Measurements from ENCODE around the gene SF3A1. TPM values are rescaled to one million over a fixed set of nuclear protein-coding genes. Genes with fewer than 3 reads are reported as not detected.

The SF3A1 gene, protein sequence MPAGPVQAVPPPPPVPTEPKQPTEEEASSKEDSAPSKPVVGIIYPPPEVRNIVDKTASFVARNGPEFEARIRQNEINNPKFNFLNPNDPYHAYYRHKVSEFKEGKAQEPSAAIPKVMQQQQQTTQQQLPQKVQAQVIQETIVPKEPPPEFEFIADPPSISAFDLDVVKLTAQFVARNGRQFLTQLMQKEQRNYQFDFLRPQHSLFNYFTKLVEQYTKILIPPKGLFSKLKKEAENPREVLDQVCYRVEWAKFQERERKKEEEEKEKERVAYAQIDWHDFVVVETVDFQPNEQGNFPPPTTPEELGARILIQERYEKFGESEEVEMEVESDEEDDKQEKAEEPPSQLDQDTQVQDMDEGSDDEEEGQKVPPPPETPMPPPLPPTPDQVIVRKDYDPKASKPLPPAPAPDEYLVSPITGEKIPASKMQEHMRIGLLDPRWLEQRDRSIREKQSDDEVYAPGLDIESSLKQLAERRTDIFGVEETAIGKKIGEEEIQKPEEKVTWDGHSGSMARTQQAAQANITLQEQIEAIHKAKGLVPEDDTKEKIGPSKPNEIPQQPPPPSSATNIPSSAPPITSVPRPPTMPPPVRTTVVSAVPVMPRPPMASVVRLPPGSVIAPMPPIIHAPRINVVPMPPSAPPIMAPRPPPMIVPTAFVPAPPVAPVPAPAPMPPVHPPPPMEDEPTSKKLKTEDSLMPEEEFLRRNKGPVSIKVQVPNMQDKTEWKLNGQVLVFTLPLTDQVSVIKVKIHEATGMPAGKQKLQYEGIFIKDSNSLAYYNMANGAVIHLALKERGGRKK
- 275 and 285 TPM in 2 replicates for total RNA-seq (2021; fragmentation: NEBNext Ultra II Directional; extraction: Animal tissue kit (Norgen Biotek cat#: 25700))
- polyA plus RNA-seq (2011; rRNA removed) = 27.8 and 83.8 TPM in 2 replicates
- polyA plus RNA-seq (2011; cell fraction: cytosol; rRNA removed) = 30.9 TPM
- polyA plus RNA-seq (2011; cell fraction: nucleus; rRNA removed) = 130 TPM
- polyA plus RNA-seq (2012, experiment 1 of 2) = 119 to 215 TPM (median 197 TPM) in 4 replicates
- 69.1 TPM for polyA plus RNA-seq (2012, experiment 2 of 2)
- polyA plus RNA-seq (2013, experiment 1 of 2) = 170 TPM
- polyA plus RNA-seq (2013, experiment 2 of 2) = 166 TPM
- 101 and 106 TPM in 2 replicates for polyA minus RNA-seq (2011; rRNA and poly(A)+ RNA removed)
- polyA minus RNA-seq (2011; cell fraction: cytosol; rRNA and poly(A)+ RNA removed) = 202 TPM
- 134 TPM for polyA minus RNA-seq (2011; cell fraction: nucleus; rRNA and poly(A)+ RNA removed)
- long read RNA-seq, experiment 1, full-length matches to known transcripts = 11 of 196 reads
- long read RNA-seq, experiment 1, partial matches to known transcripts = 134 of 196 reads
- long read RNA-seq, experiment 1, other reads (novel, unspliced or antisense) = 51 of 196 reads
- long read RNA-seq, experiment 2, partial matches to known transcripts = 2 of 6 reads
- long read RNA-seq, experiment 2, other reads (novel, unspliced or antisense) = 4 of 6 reads

GRCh38 chr22:30356449-30357235, at the start of gene SF3A1, which contains the start of gene CCDC157:
SF3A1 (minus strand) TSS chr22:30356894; CDS start chr22:30356792, 102 bp downstream.
CCDC157 (plus strand) TSS chr22:30357007; CDS start chr22:30366001, 8,994 bp downstream.
- Histone ChIP-seq H3K79me1 (ENCODE audit: low read depth, low read length) (peaks cover 17% of the 10 kb centered on the region), H3K36me3 (ENCODE audit: control insufficient read depth in 2 of 4, insufficient read depth in 4 of 4, low read length in 3 of 4) (peaks cover 4 to 18% (median 15%) of the 10 kb centered on the region in 4 experiments; a peak in 7 of 8 replicates), H2BK120ac (replicated peaks; ENCODE audit: low read depth, low read length) (no peak within 1 kb of the TSS), H3K9me3 (ENCODE audit: insufficient read depth in 2 of 2, low read depth in 1 of 2, low read length in 1 of 2) (no peaks in the 10 kb centered on the region), H3K4me2 (ENCODE audit: insufficient read depth in 1 of 2, low read depth in 2 of 2, low read length in 2 of 2) (peak within 1 kb of the TSS; percentile 74 to 98), H4K20me1 (replicated peaks in 1 of 2; ENCODE audit: control insufficient read depth in 1 of 2, insufficient read depth in 2 of 2, low read length in 2 of 2) (peaks cover 8 to 13% of the 10 kb centered on the region in 2 experiments), H3K23me2 (ENCODE audit: low read depth, low read length) (peaks cover 2% of the 10 kb centered on the region; the same call in 1 of the 2 replicates), H2BK5ac (ENCODE audit: low read depth, low read length) (peak within 1 kb of the TSS; percentile 92), H2BK15ac (ENCODE audit: low read length) (peak within 1 kb of the TSS; percentile 95; the same call in 1 of the 2 replicates), H2AFZ (ENCODE audit: low read length) (peak within 1 kb of the TSS; percentile 73), H3K14ac (ENCODE audit: insufficient read length) (no peak within 1 kb of the TSS), H3K9ac (replicated peaks in 1 of 4; ENCODE audit: extremely low read depth in 1 of 4, low read depth in 3 of 4, low read length in 3 of 4) (peak within 1 kb of the TSS; percentile 92 to 99 (median 96)), H2BK20ac (ENCODE audit: low read length) (no peak within 1 kb of the TSS), H2BK12ac (ENCODE audit: low read depth, low read length) (peak within 1 kb of the TSS; percentile 75; the same call in 1 of the 2 replicates), H4K91ac (replicated peaks; ENCODE audit: insufficient read length, low read length) (peak within 1 kb of the TSS; percentile 97), H3K27me3 (replicated peaks in 1 of 4; ENCODE audit: control insufficient read depth in 3 of 4, extremely low read depth in 1 of 4, insufficient read depth in 3 of 4, low read length in 3 of 4) (no peaks in the 10 kb centered on the region), H3K4me1 (replicated peaks in 1 of 4; ENCODE audit: control insufficient read depth in 3 of 4, insufficient read depth in 4 of 4, low read length in 3 of 4) (peaks cover 2 to 11% (median 4%) of the 10 kb centered on the region in 4 experiments; a peak in 6 of 7 replicates), H3K18ac (ENCODE audit: extremely low read depth, low read length) (peak within 1 kb of the TSS; percentile 99), H4K8ac (ENCODE audit: extremely low read depth, insufficient read depth, low read length) (peak within 1 kb of the TSS; percentile 100), H3K79me2 (ENCODE audit: control insufficient read depth in 1 of 2, insufficient read depth in 2 of 2, low read length in 2 of 2) (peaks cover 15 to 40% of the 10 kb centered on the region in 2 experiments), H3K4me3 (ENCODE audit: extremely low read depth in 1 of 4, insufficient read depth in 2 of 4, low read depth in 3 of 4, low read length in 4 of 4) (peak within 1 kb of the TSS; percentile 78 to 93 (median 91)), H3K27ac (ENCODE audit: low read depth, low read length) (peak within 1 kb of the TSS; percentile 93), H3K56ac (replicated peaks; ENCODE audit: insufficient read length, low read depth, low read length) (peak within 1 kb of the TSS; percentile 92), H4K5ac (ENCODE audit: insufficient read length, low read depth, low read length) (peak within 1 kb of the TSS; percentile 82), H3K4ac (replicated peaks; ENCODE audit: insufficient read length, low read depth, low read length) (peak within 1 kb of the TSS; percentile 20), H2AK5ac (ENCODE audit: low read depth, low read length) (no peak within 1 kb of the TSS), H3K23ac (ENCODE audit: insufficient read length) (no peak within 1 kb of the TSS)
- ChIA-PET POLR2A (ENCODE audit: partially characterized antibody) (interaction anchor here (0.7 to 11.5 kb wide), 33 partner anchors 9 to 1031 kb away, joined by 3 to 129 read pairs (median 4); partner anchors contain the start of genes CASTOR1, MTFP1, RNF215 and SEC14L2), CTCF (ENCODE audit: partially characterized antibody) (interaction anchor here (0.8 to 2.1 kb wide), 2 partner anchors 69 to 75 kb away, joined by 3 to 9 read pairs; no protein-coding TSS in a partner anchor)
- DNase-seq (ENCODE audit: low read depth in 1 of 2, low spot score in 2 of 2) = peak; percentile 72 to 91
- WGBS, 2 experiments (ENCODE audit: extremely low coverage in 1 of 2, insufficient coverage in 1 of 2, insufficient read length in 1 of 2, insufficient replicate concordance in 2 of 2, low coverage in 1 of 2, low lambda C conversion rate in 2 of 2, missing lambda C conversion rate in 1 of 2) = 2% methylated on average over 79 of the region's 91 CpGs; no CpG with 5 or more reads in 1 of the 2 experiments
- FAIRE-seq = no peak
- TF ChIP-seq RAD21 (IDR thresholded peaks at IDR 0.05 in 1 of 2, conservative IDR thresholded peaks at IDR 0.05 in 1 of 2; ENCODE audit: low read depth in 2 of 2, low read length in 2 of 2) = no peak
- TF ChIP-seq JUN (IDR thresholded peaks at IDR 0.05; ENCODE audit: low read depth, low read length) = no peak
- TF ChIP-seq HDAC6 (IDR thresholded peaks at IDR 0.05; ENCODE audit: low read depth, low read length) = no peak
- no peak; the same call in 1 of the 2 replicates for TF ChIP-seq JUND (IDR thresholded peaks at IDR 0.05; ENCODE audit: low read length)
